HEK293 (cell line): ENCODE data around the gene CTPS1.

Source experiments
- CTCF ChIA-PET: fragments of 350-600 bp; formaldehyde crosslinking; extraction: SDS; loops from one replicate; lab custom pipeline; 2021; ENCODE audit warnings: antibody characterized with exemption; lab: Yijun Ruan, JAX
- POLR2A ChIA-PET: fragments of 300-600 bp; formaldehyde crosslinking; extraction: SDS; loops from one replicate; lab custom pipeline; 2020; ENCODE audit warnings: antibody characterized with exemption, inconsistent platforms; lab: Yijun Ruan, JAX
- H3K27ac ChIP-seq: fragments of 200-500 bp; sonication (Bioruptor generic); 2 replicates; pipeline ENCODE4 v1.5.1; 2014; ENCODE audit warnings: low read depth, low read length, control low read depth, inconsistent platforms; ENCODE audit errors: extremely low read depth
- H3K36me3 ChIP-seq, 2 experiments: fragments of 200-500 bp in 1 of 2; sonication (Bioruptor generic) in 1 of 2; 1 replicate in 1 of 2; 2 replicates in 1 of 2; pipeline ENCODE4 v1.5.1; 2014 to 2017; ENCODE audit warnings: inconsistent platforms in 2 of 2, low read length in 2 of 2; ENCODE audit not compliant: control insufficient read depth in 2 of 2, insufficient read depth in 1 of 2
- H3K4me1 ChIP-seq: fragments of 200-500 bp; sonication (Bioruptor generic); 2 replicates; pipeline ENCODE4 v1.5.1; 2014; ENCODE audit warnings: mild to moderate bottlenecking, low read length, inconsistent platforms; ENCODE audit not compliant: control insufficient read depth, insufficient read depth
- H3K4me3 ChIP-seq: 2 replicates; pipeline ENCODE4 v1.5.1; 2011; ENCODE audit warnings: low read depth, mild to moderate bottlenecking, control low read depth, low read length, moderate library complexity
- H3K9me3 ChIP-seq: fragments of 200-500 bp; sonication (Bioruptor generic); 2 replicates; pipeline ENCODE4 v1.5.1; 2014; ENCODE audit warnings: low read depth, low read length, inconsistent platforms; ENCODE audit not compliant: control insufficient read depth, insufficient read depth
- KLF16 ChIP-seq: fragments of 450-650 bp; formaldehyde crosslinking; IDR thresholded peaks from 2 replicates; pipeline ENCODE4 v1.5.1; 2017; ENCODE audit warnings: missing biosample characterization, missing genetic modification characterization
- OVOL3 ChIP-seq: fragments of 450-650 bp; formaldehyde crosslinking; IDR thresholded peaks from 2 replicates; pipeline ENCODE4 v1.5.1; 2016; ENCODE audit warnings: missing biosample characterization, missing genetic modification characterization
- PBX3 ChIP-seq: sonication (generic); formaldehyde crosslinking; IDR thresholded peaks from 2 replicates; pipeline ENCODE4 v1.8.1; 2022; ENCODE audit warnings: mild to moderate bottlenecking, moderate library complexity, missing genetic modification reagents
- SCRT2 ChIP-seq: fragments of 450-650 bp; formaldehyde crosslinking; IDR thresholded peaks from 2 replicates; pipeline ENCODE4 v1.5.1; 2016; ENCODE audit warnings: missing biosample characterization, missing genetic modification characterization
- YY2 ChIP-seq: fragments of 450-650 bp; formaldehyde crosslinking; IDR thresholded peaks from 2 replicates; pipeline ENCODE4 v1.5.1; 2016; ENCODE audit warnings: missing biosample characterization, missing genetic modification characterization
- ZBTB8A ChIP-seq: fragments of 450-650 bp; formaldehyde crosslinking; IDR thresholded peaks from 2 replicates; pipeline ENCODE4 v1.5.1; 2016; ENCODE audit warnings: missing biosample characterization, missing genetic modification characterization
- ZNF10 ChIP-seq: fragments of 450-650 bp; formaldehyde crosslinking; IDR thresholded peaks from 2 replicates; pipeline ENCODE4 v1.5.1; 2017; ENCODE audit warnings: missing biosample characterization, missing genetic modification characterization
- ZNF112 ChIP-seq: fragments of 450-650 bp; formaldehyde crosslinking; IDR thresholded peaks from 2 replicates; pipeline ENCODE4 v1.5.0; 2017; ENCODE audit warnings: missing biosample characterization, missing genetic modification characterization
- ZNF155 ChIP-seq: fragments of 450-650 bp; formaldehyde crosslinking; IDR thresholded peaks from 2 replicates; pipeline ENCODE4 v1.5.1; 2016; ENCODE audit warnings: missing biosample characterization, missing genetic modification characterization
- ZNF292 ChIP-seq: fragments of 450-650 bp; formaldehyde crosslinking; IDR thresholded peaks from 2 replicates; pipeline ENCODE4 v1.5.1; 2016; ENCODE audit warnings: low read depth, missing biosample characterization, missing genetic modification characterization, borderline replicate concordance
- ZNF311 ChIP-seq: fragments of 450-650 bp; formaldehyde crosslinking; IDR thresholded peaks from 2 replicates; pipeline ENCODE4 v1.5.1; 2017; ENCODE audit warnings: missing biosample characterization, missing genetic modification characterization, borderline replicate concordance
- ZNF48 ChIP-seq: fragments of 450-650 bp; formaldehyde crosslinking; IDR thresholded peaks from 2 replicates; pipeline ENCODE4 v1.5.1; 2016; ENCODE audit warnings: missing biosample characterization, missing genetic modification characterization
- ZNF488 ChIP-seq: fragments of 450-650 bp; formaldehyde crosslinking; IDR thresholded peaks from 2 replicates; pipeline ENCODE4 v1.5.1; 2016; ENCODE audit warnings: missing biosample characterization, missing genetic modification characterization
- ZNF510 ChIP-seq: fragments of 450-650 bp; formaldehyde crosslinking; IDR thresholded peaks from 2 replicates; pipeline ENCODE4 v1.5.1; 2018; ENCODE audit warnings: mild to moderate bottlenecking, missing genetic modification characterization, missing biosample characterization; ENCODE audit not compliant: insufficient replicate concordance
- ZNF747 ChIP-seq: fragments of 450-650 bp; formaldehyde crosslinking; IDR thresholded peaks from 2 replicates; pipeline ENCODE4 v1.5.1; 2016; ENCODE audit warnings: missing biosample characterization, missing genetic modification characterization
- ZNF76 ChIP-seq: fragments of 450-650 bp; formaldehyde crosslinking; IDR thresholded peaks from 2 replicates; pipeline ENCODE4; 2016; ENCODE audit warnings: low read depth, missing biosample characterization, missing genetic modification characterization, borderline replicate concordance
- ZNF768 ChIP-seq: fragments of 450-650 bp; formaldehyde crosslinking; IDR thresholded peaks from 2 replicates; pipeline ENCODE4 v1.5.1; 2018; ENCODE audit warnings: missing biosample characterization, mild to moderate bottlenecking, missing genetic modification characterization
- ZNF791 ChIP-seq: fragments of 450-650 bp; formaldehyde crosslinking; IDR thresholded peaks from 2 replicates; pipeline ENCODE4 v1.5.1; 2016; ENCODE audit warnings: missing biosample characterization, missing genetic modification characterization
- ZXDB ChIP-seq: fragments of 450-650 bp; formaldehyde crosslinking; IDR thresholded peaks from 2 replicates; pipeline ENCODE4 v1.5.1; 2016; ENCODE audit warnings: missing biosample characterization, missing genetic modification characterization
- TF ChIP-seq, protein P1 (sequence below): fragments of 450-650 bp; formaldehyde crosslinking; IDR thresholded peaks from 2 replicates; pipeline ENCODE4 v1.5.1; 2016; ENCODE audit warnings: missing biosample characterization, missing genetic modification characterization
- TF ChIP-seq, protein P2 (sequence below): fragments of 450-650 bp; formaldehyde crosslinking; IDR thresholded peaks from 2 replicates; pipeline ENCODE4 v1.5.1; 2016; ENCODE audit warnings: missing biosample characterization, missing genetic modification characterization
- TF ChIP-seq, protein P3 (sequence below): fragments of 450-650 bp; formaldehyde crosslinking; IDR thresholded peaks from 2 replicates; pipeline ENCODE4 v1.5.1; 2016; ENCODE audit warnings: missing biosample characterization, missing genetic modification characterization
- TF ChIP-seq, protein P4 (sequence below): fragments of 450-650 bp; formaldehyde crosslinking; IDR thresholded peaks from 2 replicates; pipeline ENCODE4 v1.5.1; 2016; ENCODE audit warnings: missing biosample characterization, missing genetic modification characterization

Gene CTPS1

DNA sequence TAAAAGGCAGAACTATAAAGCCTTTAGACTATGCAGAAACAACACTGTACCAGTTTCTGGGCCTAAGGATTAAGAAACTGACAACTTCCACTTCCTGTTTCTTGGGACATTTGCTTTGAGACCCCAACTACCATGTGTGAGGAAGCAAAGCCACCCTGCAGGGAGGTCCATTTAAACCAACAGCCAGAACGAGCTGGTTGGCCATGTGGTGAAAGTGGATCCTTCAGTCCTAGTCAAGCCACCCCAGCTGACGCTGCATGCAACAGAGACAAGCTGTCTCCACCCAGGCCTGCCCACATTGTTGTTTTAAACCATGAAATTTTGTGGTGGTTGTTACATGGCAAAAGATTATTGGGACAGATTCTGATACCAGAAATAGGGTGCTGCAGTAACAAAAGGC, 73.8 kb downstream of the CTPS1 start:
- Histone ChIP-seq H3K36me3 (peaks cover 0 to 64% of the 10 kb centered on the region in 2 experiments), H3K27ac (no peak overlapping the region), H3K4me3 (no peak overlapping the region), H3K4me1 (no peaks in the 10 kb centered on the region), H3K9me3 (no peaks in the 10 kb centered on the region)
- no peak for TF ChIP-seq SCRT2 (tag by site-specific recombination)
- no peak for TF ChIP-seq ZNF311 (tag by site-specific recombination)
- TF ChIP-seq ZNF10 = no peak
- no peak for TF ChIP-seq ZNF48
- TF ChIP-seq, protein P1, sequence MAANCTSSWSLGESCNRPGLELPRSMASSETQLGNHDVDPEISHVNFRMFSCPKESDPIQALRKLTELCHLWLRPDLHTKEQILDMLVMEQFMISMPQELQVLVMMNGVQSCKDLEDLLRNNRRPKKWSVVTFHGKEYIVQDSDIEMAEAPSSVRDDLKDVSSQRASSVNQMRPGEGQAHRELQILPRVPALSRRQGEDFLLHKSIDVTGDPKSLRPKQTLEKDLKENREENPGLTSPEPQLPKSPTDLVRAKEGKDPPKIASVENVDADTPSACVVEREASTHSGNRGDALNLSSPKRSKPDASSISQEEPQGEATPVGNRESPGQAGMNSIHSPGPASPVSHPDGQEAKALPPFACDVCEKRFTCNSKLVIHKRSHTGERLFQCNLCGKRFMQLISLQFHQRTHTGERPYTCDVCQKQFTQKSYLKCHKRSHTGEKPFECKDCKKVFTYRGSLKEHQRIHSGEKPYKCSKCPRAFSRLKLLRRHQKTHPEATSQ = no peak
- TF ChIP-seq PBX3 (CRISPR knock-in tag) = no peak
- TF ChIP-seq, protein P2, sequence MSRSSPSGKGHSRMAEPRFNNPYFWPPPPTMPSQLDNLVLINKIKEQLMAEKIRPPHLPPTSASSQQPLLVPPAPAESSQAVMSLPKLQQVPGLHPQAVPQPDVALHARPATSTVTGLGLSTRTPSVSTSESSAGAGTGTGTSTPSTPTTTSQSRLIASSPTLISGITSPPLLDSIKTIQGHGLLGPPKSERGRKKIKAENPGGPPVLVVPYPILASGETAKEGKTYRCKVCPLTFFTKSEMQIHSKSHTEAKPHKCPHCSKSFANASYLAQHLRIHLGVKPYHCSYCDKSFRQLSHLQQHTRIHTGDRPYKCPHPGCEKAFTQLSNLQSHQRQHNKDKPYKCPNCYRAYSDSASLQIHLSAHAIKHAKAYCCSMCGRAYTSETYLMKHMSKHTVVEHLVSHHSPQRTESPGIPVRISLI = no peak
- no peak for TF ChIP-seq OVOL3
- TF ChIP-seq ZNF76 (tag by site-specific recombination) = no peak
- no peak for TF ChIP-seq ZNF292 (tag by site-specific recombination)
- no peak for TF ChIP-seq ZNF510 (tag by site-specific recombination)
- no peak for TF ChIP-seq KLF16 (tag by site-specific recombination)
- TF ChIP-seq, protein P3, sequence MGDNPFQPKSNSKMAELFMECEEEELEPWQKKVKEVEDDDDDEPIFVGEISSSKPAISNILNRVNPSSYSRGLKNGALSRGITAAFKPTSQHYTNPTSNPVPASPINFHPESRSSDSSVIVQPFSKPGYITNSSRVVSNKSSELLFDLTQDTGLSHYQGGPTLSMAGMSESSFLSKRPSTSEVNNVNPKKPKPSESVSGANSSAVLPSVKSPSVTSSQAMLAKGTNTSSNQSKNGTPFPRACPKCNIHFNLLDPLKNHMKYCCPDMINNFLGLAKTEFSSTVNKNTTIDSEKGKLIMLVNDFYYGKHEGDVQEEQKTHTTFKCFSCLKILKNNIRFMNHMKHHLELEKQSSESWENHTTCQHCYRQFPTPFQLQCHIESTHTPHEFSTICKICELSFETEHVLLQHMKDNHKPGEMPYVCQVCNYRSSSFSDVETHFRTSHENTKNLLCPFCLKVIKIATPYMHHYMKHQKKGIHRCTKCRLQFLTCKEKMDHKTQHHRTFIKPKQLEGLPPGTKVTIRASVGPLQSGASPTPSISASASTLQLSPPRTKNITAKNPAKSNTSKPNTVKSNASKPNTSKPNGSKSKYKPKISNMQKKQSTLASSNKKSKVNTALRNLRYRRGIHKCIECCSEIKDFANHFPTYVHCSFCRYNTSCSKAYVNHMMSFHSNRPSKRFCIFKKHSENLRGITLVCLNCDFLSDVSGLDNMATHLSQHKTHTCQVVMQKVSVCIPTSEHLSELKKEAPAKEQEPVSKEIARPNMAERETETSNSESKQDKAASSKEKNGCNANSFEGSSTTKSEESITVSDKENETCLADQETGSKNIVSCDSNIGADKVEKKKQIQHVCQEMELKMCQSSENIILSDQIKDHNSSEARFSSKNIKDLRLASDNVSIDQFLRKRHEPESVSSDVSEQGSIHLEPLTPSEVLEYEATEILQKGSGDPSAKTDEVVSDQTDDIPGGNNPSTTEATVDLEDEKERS (tag by site-specific recombination) = no peak
- TF ChIP-seq, protein P4, sequence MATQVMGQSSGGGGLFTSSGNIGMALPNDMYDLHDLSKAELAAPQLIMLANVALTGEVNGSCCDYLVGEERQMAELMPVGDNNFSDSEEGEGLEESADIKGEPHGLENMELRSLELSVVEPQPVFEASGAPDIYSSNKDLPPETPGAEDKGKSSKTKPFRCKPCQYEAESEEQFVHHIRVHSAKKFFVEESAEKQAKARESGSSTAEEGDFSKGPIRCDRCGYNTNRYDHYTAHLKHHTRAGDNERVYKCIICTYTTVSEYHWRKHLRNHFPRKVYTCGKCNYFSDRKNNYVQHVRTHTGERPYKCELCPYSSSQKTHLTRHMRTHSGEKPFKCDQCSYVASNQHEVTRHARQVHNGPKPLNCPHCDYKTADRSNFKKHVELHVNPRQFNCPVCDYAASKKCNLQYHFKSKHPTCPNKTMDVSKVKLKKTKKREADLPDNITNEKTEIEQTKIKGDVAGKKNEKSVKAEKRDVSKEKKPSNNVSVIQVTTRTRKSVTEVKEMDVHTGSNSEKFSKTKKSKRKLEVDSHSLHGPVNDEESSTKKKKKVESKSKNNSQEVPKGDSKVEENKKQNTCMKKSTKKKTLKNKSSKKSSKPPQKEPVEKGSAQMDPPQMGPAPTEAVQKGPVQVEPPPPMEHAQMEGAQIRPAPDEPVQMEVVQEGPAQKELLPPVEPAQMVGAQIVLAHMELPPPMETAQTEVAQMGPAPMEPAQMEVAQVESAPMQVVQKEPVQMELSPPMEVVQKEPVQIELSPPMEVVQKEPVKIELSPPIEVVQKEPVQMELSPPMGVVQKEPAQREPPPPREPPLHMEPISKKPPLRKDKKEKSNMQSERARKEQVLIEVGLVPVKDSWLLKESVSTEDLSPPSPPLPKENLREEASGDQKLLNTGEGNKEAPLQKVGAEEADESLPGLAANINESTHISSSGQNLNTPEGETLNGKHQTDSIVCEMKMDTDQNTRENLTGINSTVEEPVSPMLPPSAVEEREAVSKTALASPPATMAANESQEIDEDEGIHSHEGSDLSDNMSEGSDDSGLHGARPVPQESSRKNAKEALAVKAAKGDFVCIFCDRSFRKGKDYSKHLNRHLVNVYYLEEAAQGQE = no peak
- no peak for TF ChIP-seq ZBTB8A
- ChIA-PET POLR2A (no interaction called here), CTCF (no interaction called here)

DNA sequence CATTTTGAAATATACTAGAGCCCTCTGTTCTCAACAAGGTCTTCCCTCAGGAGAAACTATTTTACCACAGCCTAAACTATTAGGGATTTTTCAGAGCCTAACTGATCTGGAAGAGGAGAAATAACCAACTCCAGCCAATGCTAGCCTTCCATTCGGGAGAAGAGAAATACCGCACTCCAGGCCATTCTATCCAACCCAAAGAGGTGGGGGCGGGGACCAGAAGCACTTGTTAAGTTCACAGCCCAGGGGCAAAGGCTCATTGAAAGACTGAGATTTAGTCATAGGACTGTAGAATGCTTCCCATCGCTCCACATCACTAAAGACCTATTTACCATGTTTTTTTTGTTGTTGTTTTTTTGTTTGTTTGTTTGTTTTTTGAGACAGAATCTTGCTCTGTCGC, 77.4 kb downstream of the CTPS1 start:
- Histone ChIP-seq H3K9me3 (no peaks in the 10 kb centered on the region), H3K36me3 (peaks cover 5 to 53% of the 10 kb centered on the region in 2 experiments), H3K4me1 (no peaks in the 10 kb centered on the region), H3K4me3 (no peak overlapping the region)
- POLR2A ChIA-PET = no interaction called here
- TF ChIP-seq ZNF112 (tag by site-specific recombination) = no peak
- TF ChIP-seq ZNF10 = no peak
- TF ChIP-seq YY2 (tag by site-specific recombination) = no peak
- TF ChIP-seq ZNF155 (tag by site-specific recombination) = no peak
- TF ChIP-seq ZNF768 = no peak
- TF ChIP-seq ZXDB (tag by site-specific recombination) = no peak
- no peak for TF ChIP-seq ZNF791
- TF ChIP-seq ZNF488 (tag by site-specific recombination) = no peak
- no peak for TF ChIP-seq ZNF747 (tag by site-specific recombination)
- TF ChIP-seq, all 188 proteins: peak for 0
- no peak overlapping the region for H3K27ac ChIP-seq
- CTCF ChIA-PET = no interaction called here
